ENCODE results near the gene TMEM132E.
"Not testable (repeated sequence)": the region's sequence is repeated elsewhere in the genome, so short reads cannot be mapped to it uniquely, and the experiment has no call there.

TMEM132E gene

GRCh38 chr17:34579017-34579946 lies at the start of gene TMEM132E:
Gene TMEM132E, plus strand, starts transcription at chr17:34579582. Its CDS starts 1,495 bp downstream, at chr17:34581077.
- DNase-seq (ENCODE audit: low spot score) = peak; percentile 47

GRCh38 chr17:34530918-34531317 lies 48.5 kb upstream of the TMEM132E start:
- no peak for DNase-seq (ENCODE audit: low spot score)

GRCh38 chr17:34532281-34533065 lies 46.9 kb upstream of the TMEM132E start:
- no peak for DNase-seq (ENCODE audit: low spot score)

- DNase-seq (ENCODE audit: low spot score) = no peak
These were observed 45.4 kb upstream of the TMEM132E start for GRCh38 chr17:34533806-34534527.

- no peak for DNase-seq (ENCODE audit: low spot score)
These were observed 41.9 kb upstream of the TMEM132E start for GRCh38 chr17:34537445-34537844.

GRCh38 chr17:34538582-34538981 lies 40.8 kb upstream of the TMEM132E start:
- DNase-seq (ENCODE audit: low spot score) = not testable (repeated sequence)

- DNase-seq (ENCODE audit: low spot score) = no peak
These were observed 39.5 kb upstream of the TMEM132E start for GRCh38 chr17:34539881-34540280.

GRCh38 chr17:34542700-34543336 lies 36.6 kb upstream of the TMEM132E start:
- DNase-seq (ENCODE audit: low spot score) = peak; percentile 1

GRCh38 chr17:34547453-34548063 lies 31.8 kb upstream of the TMEM132E start:
- DNase-seq (ENCODE audit: low spot score) = no peak

GRCh38 chr17:34549966-34550365 lies 29.4 kb upstream of the TMEM132E start:
- no peak for DNase-seq (ENCODE audit: low spot score)

- no peak for DNase-seq (ENCODE audit: low spot score)
These were observed 25.5 kb upstream of the TMEM132E start for GRCh38 chr17:34553907-34554306.

GRCh38 chr17:34556384-34556783 lies 23.0 kb upstream of the TMEM132E start:
- DNase-seq (ENCODE audit: low spot score) = no peak

- DNase-seq (ENCODE audit: low spot score) = no peak
These were observed 22.5 kb upstream of the TMEM132E start for GRCh38 chr17:34556931-34557330.

- DNase-seq (ENCODE audit: low spot score) = no peak
These were observed 18.1 kb upstream of the TMEM132E start for GRCh38 chr17:34561328-34561727.

- DNase-seq (ENCODE audit: low spot score) = no peak
These were observed 17.0 kb upstream of the TMEM132E start for GRCh38 chr17:34562387-34562786.

GRCh38 chr17:34565713-34566112 lies 13.7 kb upstream of the TMEM132E start:
- no peak for DNase-seq (ENCODE audit: low spot score)

- DNase-seq (ENCODE audit: low spot score) = no peak
These were observed 13.2 kb upstream of the TMEM132E start for GRCh38 chr17:34566201-34566600.

- DNase-seq (ENCODE audit: low spot score) = no peak
These were observed 12.5 kb upstream of the TMEM132E start for GRCh38 chr17:34566873-34567272.

- no peak for DNase-seq (ENCODE audit: low spot score)
These were observed 11.5 kb upstream of the TMEM132E start for GRCh38 chr17:34567691-34568465.

GRCh38 chr17:34568953-34569352 lies 10.4 kb upstream of the TMEM132E start:
- no peak for DNase-seq (ENCODE audit: low spot score)
